Mesendoderm (in vitro differentiated cells): Measurements from ENCODE around the gene MPG.

Experiments used
- small RNA-seq: library from polyadenylated mRNA; stranded (forward); fragments of <200 nt; extraction: miRNeasy Mini kit (QIAGEN cat#:217004); gene quantifications from one replicate; pipeline ENCODE3, GENCODE V24; 2013; ENCODE audit not compliant: insufficient read depth

MPG gene

Small RNA genes within 50 kb of the gene (small RNA-seq; reads per million reads assigned to genes)
- 0.54 reads per million for gene Z69720.2
